ENCODE results near the gene TFCP2L1.
"Not testable (repeated sequence)": the region's sequence is repeated elsewhere in the genome, so short reads cannot be mapped to it uniquely, and the experiment has no call there.

Gene TFCP2L1

DNA sequence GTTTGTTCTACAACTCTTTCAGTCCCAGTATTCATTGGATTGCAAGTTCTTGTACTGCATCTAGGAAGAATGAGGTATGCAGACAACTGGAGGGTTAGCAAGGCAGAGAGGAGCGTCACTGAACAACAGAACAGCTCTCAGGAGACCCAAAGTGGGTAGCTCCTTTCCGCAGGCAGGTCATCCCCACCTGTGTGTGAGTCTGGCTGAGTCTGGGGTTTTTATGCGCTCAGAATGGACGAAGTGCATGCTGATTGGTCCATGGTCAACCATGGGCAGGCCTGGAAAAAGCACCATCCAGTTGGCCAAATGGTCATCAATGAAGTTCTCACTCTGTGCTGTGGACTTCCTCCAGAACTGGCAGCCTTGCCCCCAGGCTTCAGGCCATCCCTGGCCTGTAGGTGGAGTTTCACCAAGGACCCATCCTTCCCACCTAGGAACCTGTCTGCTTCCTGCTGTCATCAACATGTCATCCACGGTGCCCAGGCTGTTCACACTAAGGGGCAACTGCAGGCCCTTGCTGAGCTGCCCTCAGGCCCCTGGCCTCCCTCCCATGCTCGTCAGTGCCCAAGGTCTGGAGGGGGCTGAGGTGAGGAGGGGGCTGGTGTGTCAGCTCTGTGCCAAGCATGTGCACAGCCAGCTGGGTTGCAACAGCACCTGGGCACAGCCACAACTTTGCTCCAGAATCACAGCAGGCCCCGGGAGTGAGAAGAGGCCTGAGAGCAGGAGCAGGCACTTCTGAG lies 11.1 kb upstream of the TFCP2L1 start:
- DNase-seq, result no peak

DNA sequence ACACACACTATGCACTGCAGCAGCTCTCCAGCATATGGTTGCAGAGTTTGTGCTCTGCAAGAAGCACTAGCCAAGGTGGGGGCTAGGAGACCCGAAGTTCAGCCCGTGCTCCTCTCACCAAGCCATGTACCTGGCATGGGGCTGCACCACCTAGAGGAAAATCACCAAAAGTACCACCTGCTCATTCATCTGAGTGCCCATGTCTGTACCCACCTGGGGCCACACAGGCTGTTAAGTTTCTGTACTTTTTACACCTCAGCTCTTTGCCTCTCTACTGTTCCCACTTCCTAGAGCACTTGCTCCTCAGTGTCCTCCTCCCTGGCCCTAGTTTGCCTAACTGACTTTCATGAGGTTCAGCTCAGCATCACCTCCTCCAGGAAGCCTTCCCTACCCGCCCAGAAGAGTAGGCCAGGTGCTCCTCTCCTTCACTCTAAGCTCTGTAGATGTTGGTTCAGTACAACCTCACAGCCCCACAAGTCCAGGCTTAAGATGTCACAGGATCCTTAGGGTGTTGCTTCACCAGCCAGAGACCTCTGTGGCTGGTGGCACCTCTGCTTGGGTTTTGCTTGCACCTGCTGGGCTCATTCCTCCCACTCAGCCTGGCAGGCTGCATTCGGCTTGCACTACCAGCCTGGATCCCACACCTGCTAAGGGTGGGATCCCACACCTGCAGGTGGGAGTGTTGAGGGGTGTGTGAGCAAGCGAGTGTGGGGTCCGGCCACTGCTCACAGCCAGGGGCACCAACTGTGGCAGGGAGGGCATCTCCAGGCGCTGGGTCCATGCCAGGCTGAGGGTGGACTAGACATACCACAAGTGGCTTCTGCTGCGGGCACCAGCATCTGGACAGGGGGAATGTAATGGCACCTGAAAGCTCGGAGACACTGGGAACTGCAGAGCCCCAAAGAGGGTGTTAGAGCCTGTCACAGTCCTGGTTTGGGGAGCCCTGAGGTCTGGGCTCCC lies 10.2 kb upstream of the TFCP2L1 start:
- DNase-seq, result no peak

DNA sequence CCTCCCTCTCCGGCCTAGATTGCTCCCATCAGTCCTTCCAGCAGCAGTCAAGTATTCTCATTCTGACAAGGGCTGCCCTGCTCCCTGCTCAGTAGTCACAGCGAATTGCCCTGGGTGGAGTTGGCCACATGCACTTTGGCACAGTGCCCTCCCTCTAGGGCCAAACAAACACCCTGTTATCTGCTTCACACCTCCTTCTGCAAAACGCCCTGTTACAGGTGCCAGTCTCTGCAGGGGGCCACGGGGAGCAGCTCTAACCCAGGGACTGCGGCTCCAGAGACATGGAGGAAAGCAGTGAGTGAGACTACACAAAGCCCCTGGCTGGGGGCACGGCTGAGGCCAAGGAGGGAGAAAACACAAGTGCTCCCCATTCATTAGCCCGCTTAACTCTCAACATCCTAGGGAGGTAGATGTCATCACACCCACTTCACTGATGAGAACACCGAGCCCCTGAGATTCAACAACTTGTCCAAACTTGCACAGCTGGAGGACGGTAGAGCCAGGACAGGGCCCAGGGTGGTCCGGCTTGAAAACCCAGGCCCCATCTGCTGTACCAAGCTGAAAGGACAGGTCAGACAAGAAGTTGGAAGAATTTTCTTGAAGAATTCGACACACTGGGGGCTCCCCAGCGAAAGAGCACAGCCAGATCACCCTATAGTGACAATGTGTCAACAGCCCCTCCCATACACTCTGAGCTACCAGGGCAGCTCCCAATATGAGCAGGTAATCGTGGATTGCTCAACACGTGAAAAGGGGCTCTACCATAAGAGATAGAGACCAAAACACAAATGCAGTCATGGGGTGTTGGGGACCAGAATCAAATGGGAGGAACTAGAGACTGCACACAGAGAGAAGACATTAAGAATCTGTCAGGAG lies 8.7 kb upstream of the TFCP2L1 start:
- peak in 1 of 2 experiments; percentile 70 for DNase-seq

DNA sequence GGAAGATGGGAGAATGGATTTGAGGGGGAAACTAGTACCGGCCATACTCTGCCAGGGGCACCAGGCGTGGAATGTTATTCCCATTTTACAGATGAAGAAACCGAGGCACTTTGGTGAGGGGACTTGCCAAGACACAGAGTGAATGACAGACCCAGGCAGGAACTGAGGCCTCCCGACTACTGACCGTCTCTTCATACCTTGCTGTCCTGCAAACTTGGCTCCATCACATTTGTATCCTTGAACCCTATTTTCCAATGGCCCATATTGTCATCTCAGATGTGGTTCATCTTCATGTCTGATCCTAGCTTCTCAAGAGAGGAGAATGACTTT lies 6.2 kb upstream of the TFCP2L1 start:
- DNase-seq, result no peak

DNA sequence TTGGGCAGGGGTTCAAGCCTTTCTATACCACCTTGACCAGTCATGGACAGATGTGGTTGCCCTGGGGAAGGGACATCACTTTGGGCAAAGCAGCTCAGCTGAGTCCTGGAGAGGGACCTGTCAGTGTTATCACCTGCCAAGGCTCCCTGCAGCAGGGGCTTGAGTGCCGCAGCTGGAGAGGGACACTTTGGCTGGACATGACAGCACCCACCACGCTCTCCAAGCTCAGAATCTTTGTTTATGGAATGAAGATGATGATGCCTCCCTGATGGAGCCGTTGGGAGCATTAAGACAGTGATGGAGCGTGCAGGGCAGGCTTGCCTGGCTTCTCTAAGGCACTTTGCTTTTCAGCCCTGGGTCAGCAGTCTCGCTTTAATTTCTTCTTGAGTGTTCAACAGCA lies 4.3 kb upstream of the TFCP2L1 start:
- no peak for DNase-seq

DNA sequence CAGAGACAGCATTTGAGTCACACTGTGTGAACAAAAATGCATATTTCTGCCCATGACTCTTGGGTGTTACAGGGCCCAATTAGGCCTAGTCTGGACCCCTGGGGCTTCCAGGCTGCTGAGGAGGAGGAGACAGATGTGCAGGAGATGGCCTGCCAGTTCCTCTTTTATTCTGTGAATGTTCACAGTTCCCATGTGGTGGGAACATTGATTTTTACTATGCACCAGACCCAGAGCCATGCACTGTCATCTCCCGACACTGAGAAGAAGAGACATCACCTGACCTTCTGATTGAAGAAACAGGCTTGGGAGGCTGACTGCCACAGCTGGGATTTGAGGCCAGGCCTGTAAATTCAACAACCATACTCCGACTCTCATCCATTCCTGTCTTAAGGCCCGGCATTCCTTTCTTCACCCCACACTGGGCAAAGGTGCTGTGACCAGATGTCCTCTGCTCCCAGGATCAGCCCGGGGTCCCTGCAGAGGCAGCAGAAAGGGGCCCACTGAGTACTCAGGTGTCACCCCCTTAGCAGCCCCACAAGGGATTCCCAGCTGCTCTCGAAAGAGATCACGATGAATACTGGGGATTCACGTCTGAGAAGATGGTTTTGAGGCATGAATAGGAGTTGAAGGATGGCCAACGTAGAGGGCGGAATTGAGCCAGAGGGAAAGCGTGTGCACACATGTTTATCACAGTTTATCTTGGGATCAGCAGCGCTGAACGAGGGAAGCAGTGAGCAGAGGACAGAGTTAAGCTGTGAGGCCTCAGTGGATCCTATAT lies 3.6 kb upstream of the TFCP2L1 start:
- DNase-seq, result no peak

DNA sequence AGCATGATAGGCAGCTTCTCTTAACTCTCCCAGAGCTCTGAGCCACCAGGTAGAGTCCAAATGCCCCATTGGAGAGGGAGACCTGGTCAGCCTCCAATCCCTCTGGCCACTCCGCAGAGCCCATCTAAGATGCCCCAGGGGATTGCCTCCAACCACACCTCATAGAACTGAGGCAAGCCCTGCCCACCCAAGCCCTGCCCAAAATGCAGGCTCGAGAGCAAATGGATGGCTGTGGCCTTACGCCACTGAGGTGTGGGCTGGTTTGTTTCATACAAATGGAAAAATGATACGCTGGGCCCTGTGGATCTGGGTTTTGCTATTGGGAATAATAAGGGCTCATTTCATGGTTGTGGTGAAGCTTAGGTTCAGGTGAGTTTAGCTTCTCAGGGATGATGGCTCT lies 3.0 kb upstream of the TFCP2L1 start:
- no peak for DNase-seq

DNA sequence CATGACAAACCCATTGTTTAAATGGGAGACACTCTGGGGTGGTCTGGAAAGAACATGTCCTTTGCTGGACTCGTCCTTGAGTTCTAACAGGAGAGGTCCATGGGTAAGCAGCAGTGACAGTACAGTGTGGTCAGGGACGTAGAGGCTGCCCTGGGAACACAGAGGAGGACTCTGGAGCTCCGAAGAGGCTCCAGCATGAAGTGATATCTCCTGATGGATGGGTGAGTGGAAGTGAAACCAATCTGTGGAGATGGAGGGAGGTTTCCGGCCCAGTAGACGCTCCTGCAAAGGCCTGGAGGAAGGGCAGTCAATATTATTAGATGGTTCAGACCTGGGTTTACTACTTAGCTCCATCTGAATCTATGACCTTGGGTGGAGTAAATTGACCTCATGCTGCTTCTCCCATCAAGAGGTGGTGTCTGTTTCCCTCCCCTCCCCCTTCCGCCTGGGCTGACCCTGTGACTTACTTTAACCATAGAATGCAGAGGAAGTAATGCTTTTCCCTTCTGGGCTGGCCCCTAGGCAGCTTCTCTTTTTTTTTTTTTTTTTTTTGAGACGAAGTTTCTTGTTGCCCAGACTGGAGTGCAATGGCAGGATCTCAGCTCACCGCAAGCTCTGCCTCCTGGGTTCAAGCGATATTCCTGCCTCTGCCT lies 2.3 kb upstream of the TFCP2L1 start:
- DNase-seq, result no peak

DNA sequence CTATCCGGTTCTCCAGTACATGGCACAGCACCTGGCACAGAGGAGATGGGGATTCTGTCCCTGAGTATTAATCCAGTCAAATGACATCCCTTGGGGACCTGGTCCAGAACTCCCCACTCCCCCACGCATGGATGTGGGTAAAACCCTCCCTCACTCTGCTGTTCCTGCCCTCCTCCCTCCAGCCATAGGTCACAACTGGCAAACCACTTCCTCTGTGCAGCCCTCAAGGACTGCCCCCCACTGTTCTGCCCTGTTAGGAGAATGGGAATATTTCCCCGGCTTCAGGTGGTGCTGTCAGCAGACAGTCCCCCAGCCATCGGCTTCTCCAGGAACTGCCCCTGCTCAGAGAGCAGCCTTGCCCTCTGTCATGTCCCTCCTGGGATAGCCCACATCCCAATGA lies 1.5 kb upstream of the TFCP2L1 start:
- no peak for DNase-seq

DNA sequence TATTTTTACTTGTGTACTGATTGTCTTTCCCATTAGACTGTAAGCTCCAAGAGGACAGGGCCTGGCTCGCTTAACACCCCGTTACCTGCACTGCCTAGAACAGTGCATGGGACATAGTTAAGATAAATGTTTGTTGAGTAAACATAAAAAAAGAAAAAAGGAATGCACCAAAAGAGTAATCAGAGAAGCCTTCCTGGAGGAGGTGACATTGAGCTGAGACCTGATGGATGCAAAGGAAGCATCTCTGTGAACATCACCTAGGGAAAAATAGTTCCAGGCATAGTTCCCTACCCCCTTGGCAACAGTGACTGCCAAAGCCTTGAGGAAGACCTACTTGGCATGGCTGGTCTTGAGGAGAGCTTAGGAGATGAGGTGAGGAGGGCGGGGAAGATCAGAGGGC lies 924 bp upstream of the TFCP2L1 start:
- no peak for DNase-seq

DNA sequence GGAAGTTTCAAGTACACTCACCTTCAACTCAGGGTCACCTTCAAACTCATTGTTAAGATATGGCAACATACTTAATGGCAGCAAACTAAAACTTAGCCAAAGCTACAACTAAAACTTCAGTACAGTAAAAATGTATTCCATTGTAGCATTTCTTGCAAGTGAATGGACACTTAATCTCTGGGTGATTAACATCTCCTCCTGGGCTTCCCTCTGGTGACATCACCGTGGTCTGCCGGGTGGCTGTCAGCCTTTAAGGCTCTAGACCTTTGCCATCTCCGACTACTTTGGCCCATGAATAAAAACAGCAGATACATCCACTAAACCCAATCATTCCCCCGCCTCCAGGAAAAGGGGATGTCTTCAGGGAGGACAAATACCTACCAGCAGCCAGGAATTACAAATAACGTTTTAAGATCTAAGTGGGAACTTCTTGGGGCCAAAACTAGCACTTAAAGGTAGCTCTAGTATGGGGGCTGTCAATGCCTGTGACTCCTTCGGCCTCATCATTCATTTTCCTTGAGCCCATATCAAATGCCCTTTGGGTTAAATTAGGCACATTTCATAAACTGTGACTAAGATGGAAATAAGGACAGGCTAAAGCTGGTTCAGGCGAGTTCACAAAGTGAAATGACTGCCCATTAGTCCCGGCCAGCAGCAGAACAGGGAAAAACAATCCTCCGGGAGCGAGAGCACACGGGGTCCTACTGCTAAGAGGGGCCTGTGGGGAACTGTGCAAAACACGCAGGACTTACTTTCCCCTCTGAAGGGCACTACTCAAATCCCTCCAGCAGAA lies 1.1 kb downstream of the TFCP2L1 start:
- no peak for DNase-seq

DNA sequence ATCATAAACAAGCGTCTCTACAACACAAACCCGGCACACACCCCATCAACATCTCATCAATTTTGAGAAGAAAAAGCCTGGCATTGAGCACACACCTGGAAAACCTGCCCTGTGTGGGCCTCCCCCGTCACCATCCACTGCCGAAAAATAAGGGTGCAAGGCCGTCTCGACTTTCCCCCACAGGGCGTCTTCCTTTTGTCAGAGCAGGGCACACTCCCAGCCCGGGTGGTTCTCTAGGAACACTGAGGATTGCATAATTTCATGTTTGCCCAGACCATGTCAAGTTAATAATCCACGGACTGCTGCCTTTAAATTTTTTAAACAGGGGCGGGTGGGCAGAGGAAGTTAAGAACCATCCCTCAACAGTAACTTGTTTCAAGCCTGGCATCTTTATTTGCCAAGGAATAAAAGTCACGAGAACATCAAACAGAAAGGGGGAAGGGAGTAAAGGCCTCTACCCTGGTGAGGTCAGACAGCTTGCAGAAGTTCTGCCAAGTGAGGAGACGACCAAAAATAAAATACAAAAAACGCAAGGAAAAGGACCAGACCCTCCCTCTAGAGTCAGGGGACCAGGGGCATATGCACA lies 2.1 kb downstream of the TFCP2L1 start:
- no peak for DNase-seq

DNA sequence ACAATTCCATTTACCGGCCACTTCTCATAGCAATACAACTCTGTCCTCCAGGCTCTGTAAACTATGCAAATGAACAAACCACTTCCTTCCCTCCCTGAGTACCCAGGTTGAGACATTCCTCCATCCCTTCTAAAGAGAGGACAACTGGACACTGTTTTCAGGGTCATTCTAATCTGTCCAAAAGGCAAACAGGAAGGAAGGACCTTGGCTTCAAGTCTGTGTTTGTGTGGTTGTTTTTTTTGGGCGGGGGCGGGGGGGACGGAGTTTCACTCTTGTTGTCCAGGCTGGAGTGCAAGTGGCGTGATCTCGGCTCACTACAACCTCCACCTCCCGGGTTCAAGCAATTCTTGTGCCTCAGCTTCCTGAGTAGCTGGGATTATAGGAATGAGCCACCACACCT lies 3.3 kb downstream of the TFCP2L1 start:
- DNase-seq, result no peak

DNA sequence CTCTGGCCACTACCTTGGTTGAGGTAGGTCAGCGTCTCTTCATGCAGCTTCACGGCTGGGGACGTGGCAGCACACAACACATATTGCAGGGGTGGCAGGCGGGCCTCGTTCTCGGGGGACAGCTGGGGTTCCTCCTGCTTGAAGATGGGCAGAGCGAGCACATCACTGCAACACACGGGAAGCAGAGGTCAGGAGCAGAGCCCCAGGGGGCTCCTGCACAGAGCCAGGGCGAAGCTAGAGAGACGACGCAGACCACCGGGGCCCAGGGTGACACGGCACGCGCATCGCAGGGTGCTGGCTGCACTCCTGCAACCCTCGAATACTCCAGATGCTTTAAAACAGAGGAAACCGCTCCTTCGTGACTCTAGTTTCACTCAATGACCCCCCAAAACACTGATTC lies 3.9 kb downstream of the TFCP2L1 start:
- DNase-seq, result no peak

DNA sequence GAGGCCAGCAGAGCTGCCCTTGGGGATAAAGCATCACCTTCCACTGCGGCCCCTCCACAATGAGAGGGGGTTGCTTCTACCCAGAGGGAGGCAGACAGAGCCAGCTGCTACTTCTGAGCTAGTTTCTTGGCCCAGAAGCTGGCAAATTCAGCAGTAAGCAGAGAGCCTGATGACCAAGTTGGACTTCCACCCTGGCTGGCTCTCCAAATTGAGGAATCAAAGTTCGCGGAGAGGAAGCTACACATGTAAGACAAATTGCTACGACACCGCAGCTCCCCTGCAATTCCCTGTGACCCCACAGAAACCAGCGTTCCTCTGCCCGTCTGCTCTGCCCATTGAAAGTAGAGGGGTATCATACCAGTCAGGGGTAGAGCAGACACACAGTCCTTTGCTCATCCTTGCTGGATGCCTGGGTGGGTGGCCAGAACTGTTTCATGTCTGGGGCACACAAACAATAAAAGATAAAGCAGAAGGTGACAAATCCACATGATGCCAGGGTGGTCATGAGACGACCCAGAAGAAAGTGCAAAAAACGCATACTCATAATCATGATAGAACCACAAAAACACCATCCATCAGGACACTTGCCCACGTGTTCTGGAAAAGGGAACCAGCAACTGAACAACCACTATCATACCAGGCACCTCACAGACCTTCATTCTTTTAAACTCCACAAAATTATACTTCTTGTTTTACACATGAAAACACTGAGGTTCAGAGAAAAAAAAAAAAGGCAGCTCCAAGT lies 5.4 kb downstream of the TFCP2L1 start:
- DNase-seq, result no peak

DNA sequence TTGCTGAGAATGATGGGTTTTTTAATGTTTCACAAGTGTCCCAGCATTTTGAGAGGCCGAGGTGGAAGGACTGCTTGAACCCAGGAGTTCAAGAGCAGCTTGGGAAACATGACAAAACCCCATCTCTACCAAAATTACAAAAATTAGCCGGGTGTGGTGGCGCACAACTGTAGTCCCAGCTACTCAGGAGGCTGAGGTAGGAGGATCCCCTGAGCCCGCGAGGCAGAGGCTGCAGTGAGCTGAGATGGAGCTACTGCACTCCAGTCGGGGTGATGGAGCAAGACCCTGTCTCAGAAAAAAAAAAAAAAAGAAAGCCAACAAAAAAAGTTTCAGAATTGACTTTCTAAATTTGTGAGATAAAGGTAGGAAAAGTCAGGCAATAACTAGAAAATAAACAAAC lies 8.7 kb downstream of the TFCP2L1 start:
- no peak for DNase-seq

DNA sequence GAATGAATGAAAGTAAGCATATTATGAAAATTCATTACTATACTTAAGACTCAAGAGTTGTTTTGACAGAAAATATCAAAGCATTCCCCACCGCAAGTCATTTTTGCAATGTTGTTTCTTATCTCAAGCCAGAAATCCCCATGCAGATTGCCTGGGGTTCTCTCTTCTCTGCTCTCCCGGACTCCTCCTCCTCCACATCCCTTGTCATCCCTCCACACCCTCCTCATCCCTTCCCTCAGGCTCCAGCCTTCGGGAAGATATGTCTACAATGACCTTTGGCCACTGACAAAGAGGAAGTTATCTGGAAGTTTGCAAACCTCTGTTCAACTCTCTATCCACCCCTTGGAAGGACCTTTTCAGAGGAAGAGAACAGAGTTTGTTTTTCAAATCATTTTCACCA lies 11.9 kb downstream of the TFCP2L1 start:
- no peak for DNase-seq

DNA sequence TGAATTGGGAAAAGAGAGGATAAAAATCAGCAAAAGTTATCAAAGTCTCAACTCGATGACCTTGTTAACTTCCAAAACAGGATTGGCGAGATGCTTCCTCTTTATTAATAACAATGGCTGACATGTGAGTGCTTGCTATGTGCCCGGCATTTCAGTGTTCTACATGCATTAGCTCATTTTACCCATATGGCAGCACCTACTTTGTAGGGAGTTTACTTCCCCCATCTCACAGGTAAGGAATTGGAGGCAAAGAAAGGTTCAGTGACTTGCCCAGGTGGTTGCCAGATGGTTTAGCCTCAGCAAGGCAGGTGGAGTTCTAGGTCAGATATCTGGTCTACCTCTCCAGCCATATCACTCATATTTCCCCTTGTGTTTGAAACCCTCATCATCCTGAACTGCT lies 12.4 kb downstream of the TFCP2L1 start:
- DNase-seq, result no peak

DNA sequence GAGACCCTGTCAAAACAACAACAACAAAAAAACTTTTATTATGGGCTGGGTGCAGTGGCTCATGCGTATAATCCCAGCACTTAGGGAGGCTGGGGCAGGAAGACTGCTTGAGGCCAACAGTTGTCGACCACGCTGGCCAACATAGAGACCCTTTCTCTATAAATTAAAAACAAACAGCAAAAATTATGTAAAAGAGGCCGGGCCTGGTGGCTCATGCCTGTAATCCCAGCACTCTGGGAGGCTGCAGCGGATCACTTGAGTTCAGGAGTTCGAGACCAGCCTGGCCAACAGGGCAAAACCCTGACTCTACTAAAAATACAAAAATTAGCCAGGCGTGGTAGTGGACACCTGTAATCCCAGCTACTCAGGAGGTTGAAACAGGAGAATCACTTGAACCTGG lies 15.6 kb downstream of the TFCP2L1 start:
- DNase-seq, result not testable (repeated sequence)

DNA sequence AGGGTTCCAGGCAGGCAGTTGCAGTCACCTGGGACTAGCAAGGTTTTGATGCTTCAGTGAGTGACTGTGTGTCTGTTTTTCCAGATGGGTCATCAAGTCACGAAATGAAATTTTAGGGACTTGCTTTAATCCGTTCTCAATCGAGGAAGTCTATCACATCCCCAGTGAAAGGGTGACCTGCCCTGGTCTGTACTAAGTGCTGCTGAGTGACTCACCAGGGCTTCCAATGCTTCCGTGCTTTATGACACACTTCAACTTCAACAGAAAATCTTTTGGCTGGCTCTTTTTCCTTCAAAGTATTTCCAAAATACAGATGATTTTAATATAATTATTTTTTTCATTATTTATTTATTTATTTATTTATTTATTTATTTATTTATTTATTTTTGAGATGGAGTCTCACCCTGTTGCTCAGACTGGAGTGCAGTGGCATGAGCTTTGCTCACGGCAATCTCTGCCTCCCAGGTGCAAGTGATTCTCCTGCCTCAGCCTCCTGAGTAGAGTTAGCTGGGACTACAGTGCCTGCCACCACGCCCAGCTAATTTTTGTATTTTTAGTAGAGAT lies 18.4 kb downstream of the TFCP2L1 start:
- no peak for DNase-seq
